GM12878 (cell line): Measurements from ENCODE around the gene RORB. TPM values are rescaled to one million over a fixed set of nuclear protein-coding genes. Genes with fewer than 3 reads are reported as not detected.

Experiments
- ATAC-seq: fragments of 200-7000 bp; cut with Tn5 transposase; 3 replicates; pipeline ENCODE4 v1.9.1; 2020; ENCODE audit warnings: mild to moderate bottlenecking, moderate library complexity
- BruUV-seq: library from RNA; stranded (reverse); fragments of 400-500 nt; replicated peaks from 2 replicates; lab custom pipeline; 2021; lab: Mats Ljungman, UMichigan
- CTCF ChIA-PET: fragments of 300-600 bp; sonication (Branson Sonifier 250); formaldehyde crosslinking; extraction: SDS; loops from one replicate; lab custom pipeline; 2021; ENCODE audit warnings: inconsistent platforms; lab: Yijun Ruan, JAX
- POLR2A ChIA-PET: fragments of 350-600 bp; formaldehyde crosslinking; extraction: SDS; loops from one replicate; lab custom pipeline; 2021; ENCODE audit warnings: inconsistent platforms; lab: Charles Lee
- RAD21 ChIA-PET: fragments of 300-600 bp; sonication (Branson Sonifier 250); formaldehyde crosslinking; loops from one replicate; lab custom pipeline; 2023; ENCODE audit warnings: antibody characterized with exemption; ENCODE audit not compliant: unreplicated experiment; lab: Charles Lee
- SMC1A ChIA-PET: fragments of 300-600 bp; sonication (Branson Sonifier 250); formaldehyde crosslinking; loops from one replicate; lab custom pipeline; 2023; ENCODE audit not compliant: unreplicated experiment, uncharacterized antibody; lab: Charles Lee
- DNase-seq: peaks from one replicate; pipeline ENCODE4 v3.0.0-alpha.2; 2011; ENCODE audit warnings: low read depth, low spot score
- FAIRE-seq: peaks from 3 replicates; lab custom pipeline; 2011; peaks lifted over from hg19 to GRCh38; lab: Jason Lieb, UNC
- H2AFZ ChIP-seq: 2 replicates; pipeline ENCODE4 v1.6.0; 2011; ENCODE audit warnings: low read depth, low read length, control low read depth; ENCODE audit not compliant: control insufficient read depth
- H3K27ac ChIP-seq: 2 replicates; pipeline ENCODE4 v1.5.1; 2011; ENCODE audit warnings: control low read depth; ENCODE audit not compliant: control insufficient read depth, insufficient read depth
- H3K27me3 ChIP-seq, 2 experiments: replicated peaks in 1 of 2; 2 replicates each; pipeline versions ENCODE4 v1.6.0 to v1.6.1; 2011; ENCODE audit warnings: low read length in 1 of 2; ENCODE audit not compliant: control insufficient read depth in 2 of 2, insufficient read depth in 2 of 2
- H3K36me3 ChIP-seq, 2 experiments: 2 replicates each; pipeline ENCODE4 v1.5.1; 2011; ENCODE audit warnings: low read length in 1 of 2; ENCODE audit not compliant: control insufficient read depth in 2 of 2, insufficient read depth in 2 of 2
- H3K4me1 ChIP-seq: 2 replicates; pipeline ENCODE4 v1.6.1; 2011; ENCODE audit warnings: mild to moderate bottlenecking, low read length, moderate library complexity, mixed read lengths; ENCODE audit not compliant: control insufficient read depth, insufficient read depth
- H3K4me2 ChIP-seq: 2 replicates; pipeline ENCODE4 v1.6.0; 2011; ENCODE audit warnings: control low read depth; ENCODE audit not compliant: control insufficient read depth, insufficient read depth
- H3K4me3 ChIP-seq: fragments of 200-600 bp; sonication (generic); 2 replicates; pipeline ENCODE4 v1.5.1; 2016
- H3K79me2 ChIP-seq: 2 replicates; pipeline ENCODE4 v1.6.0; 2011; ENCODE audit warnings: low read length; ENCODE audit not compliant: control insufficient read depth, insufficient read depth
- H3K9ac ChIP-seq: 2 replicates; pipeline ENCODE4 v1.8.0; 2011; ENCODE audit warnings: low read length, control low read depth, mixed read lengths; ENCODE audit not compliant: control insufficient read depth, insufficient read depth
- H3K9me3 ChIP-seq: replicated peaks from 3 replicates; pipeline ENCODE4 v1.5.1; 2011; ENCODE audit warnings: mild to moderate bottlenecking, low read length; ENCODE audit not compliant: control insufficient read depth, insufficient read depth
- H4K20me1 ChIP-seq: 2 replicates; pipeline ENCODE4 v1.6.0; 2011; ENCODE audit not compliant: control insufficient read depth, insufficient read depth
- IRF4 ChIP-seq: IDR thresholded peaks from 2 replicates; pipeline ENCODE4 v1.6.1; 2011; ENCODE audit warnings: low read depth, low read length
- NKRF ChIP-seq: fragments of 450-650 bp; conservative IDR thresholded peaks from 2 replicates; pipeline ENCODE4 v1.6.1; 2017; ENCODE audit warnings: mild to moderate bottlenecking, moderate library complexity
- NR2C2 ChIP-seq: IDR thresholded peaks from 2 replicates; pipeline ENCODE4 v1.6.1; 2011; ENCODE audit warnings: borderline replicate concordance, low read depth; ENCODE audit not compliant: control insufficient read depth, insufficient read length
- SREBF1 ChIP-seq: IDR thresholded peaks from 2 replicates; pipeline ENCODE4 v1.6.1; 2012; ENCODE audit warnings: mild to moderate bottlenecking, low read length
- ZBED1 ChIP-seq: IDR thresholded peaks from 2 replicates; pipeline ENCODE4 v1.6.1; 2016; ENCODE audit warnings: borderline replicate concordance
- ZNF687 ChIP-seq: fragments of 450-650 bp; IDR thresholded peaks from 2 replicates; pipeline ENCODE4 v1.6.1; 2017; ENCODE audit warnings: mild to moderate bottlenecking, moderate library complexity
- whole genome bisulfite sequencing: methylation state at CpG from one replicate; pipeline ENCODE4 v1.1.6; 2016; ENCODE audit warnings: low lambda C conversion rate; ENCODE audit not compliant: insufficient replicate concordance, insufficient coverage; ENCODE audit errors: missing lambda C conversion rate; 5-methylcytosine and 5-hydroxymethylcytosine counted together
- in situ Hi-C: fragments of 300-500 bp; cut with MboI; formaldehyde crosslinking; loops from 9 replicates; pipeline ENCODE4 v1.14.3; 2018; ENCODE audit warnings: mixed read lengths
- intact Hi-C: fragments of 100-400 bp; cut with micrococcal nuclease; formaldehyde crosslinking; loops from one replicate; pipeline ENCODE4 v1.14.2; 2022; ENCODE audit not compliant: unreplicated experiment
- polyA plus RNA-seq, 11 experiments: library from polyadenylated mRNA; depleted of rRNA in 4 of 11; unstranded in 6 of 11; stranded (reverse) in 5 of 11; fragments of >200 nt; fragmentation: Nextera tagmentation in 4 of 11; fragmentation: Illumina TruSeq in 1 of 11; extraction: Ambion mirVana in 4 of 11; extraction: Trizol in 1 of 11; gene quantifications; 1 replicate in 1 of 11; 2 replicates in 10 of 11; pipeline versions ENCODE4 v1.2.1 to v1.2.3, GENCODE V29; 2011 to 2016; ENCODE audit warnings: inconsistent platforms in 2 of 11, missing spikeins in 2 of 11, low read depth in 1 of 11
- total RNA-seq, 4 experiments: library from RNA; depleted of rRNA in 3 of 4; stranded (reverse); fragments of >200 nt in 3 of 4; fragmentation: Illumina TruSeq in 1 of 4; extraction: Trizol in 1 of 4; gene quantifications; 2 replicates each; pipeline versions ENCODE4 v1.2.1 to v1.2.3, GENCODE V29; 2013 to 2021

The RORB gene
- total and polyA plus RNA-seq, 10 of the 15 experiments (the other 5 are each of a cell fraction or from before 2014, with no cell fraction given) = under 0.01 to 0.01 TPM; not detected in 8

GRCh38 chr9:74500584-74500924, 3.4 kb downstream of the RORB start:
- intact Hi-C loops = no loop called here
- Histone ChIP-seq H4K20me1 (no peaks in the 10 kb centered on the region), H3K36me3 (no peaks in the 10 kb centered on the region), H3K27ac (no peak overlapping the region), H3K4me3 (no peak overlapping the region), H2AFZ (no peak overlapping the region), H3K9me3 (no peaks in the 10 kb centered on the region), H3K79me2 (no peaks in the 10 kb centered on the region), H3K9ac (no peak overlapping the region), H3K4me1 (no peaks in the 10 kb centered on the region; the same call in 1 of the 2 replicates), H3K27me3 (peaks cover 7 to 19% of the 10 kb centered on the region in 2 experiments), H3K4me2 (no peak overlapping the region)
- ATAC-seq (no peak), FAIRE-seq (no peak), DNase-seq (no peak)
- in situ Hi-C loops = no loop called here
- RAD21 ChIA-PET = no interaction called here
- WGBS = 13% methylated on average over 14 of the region's 14 CpGs
- POLR2A ChIA-PET = no interaction called here
- SMC1A ChIA-PET = no interaction called here
- CTCF ChIA-PET = interaction anchor here (0.7 kb wide), 1 partner anchor 530 kb away, joined by 3 read pairs; no protein-coding TSS in a partner anchor
- BruUV-seq = no TSS peak
- no peak for TF ChIP-seq IRF4
- TF ChIP-seq NKRF = no peak
- TF ChIP-seq SREBF1 = no peak
- TF ChIP-seq NR2C2 = no peak
- no peak for TF ChIP-seq ZBED1
- no peak for TF ChIP-seq ZNF687
